Lower leg skin (tissue), 4 donors: ENCODE results near the gene RNF207. TPM values are rescaled to one million over a fixed set of nuclear protein-coding genes. Genes with fewer than 3 reads are reported as not detected.

Experiments
- DNase-seq, 2 donors: peaks; one replicate each; pipeline ENCODE4 v3.0.0-alpha.2; 2019; ENCODE audit warnings: low spot score in 2 of 2
- H3K4me3 ChIP-seq: fragments of 200-600 bp; sonication (generic); 2 replicates; pipeline ENCODE4 v1.5.1; 2017; ENCODE audit warnings: mild to moderate bottlenecking, low read depth; ENCODE audit not compliant: poor library complexity, severe bottlenecking
- CTCF ChIP-seq, 3 donors: fragments of 450-650 bp; IDR thresholded peaks; one replicate each; pipeline ENCODE4 v1.5.1; 2016; ENCODE audit warnings: antibody characterized with exemption in 3 of 3, mild to moderate bottlenecking in 3 of 3, moderate library complexity in 2 of 3
- POLR2A ChIP-seq, 2 donors: fragments of 450-650 bp; IDR thresholded peaks; one replicate each; pipeline ENCODE4 v1.6.1; 2016 to 2017; ENCODE audit warnings: antibody characterized with exemption in 2 of 2, mild to moderate bottlenecking in 1 of 2, moderate library complexity in 1 of 2
- WGBS, 2 donors: methylation state at CpG; one replicate each; pipeline ENCODE4 v1.1.5; 2018; 5-methylcytosine and 5-hydroxymethylcytosine counted together
- intact Hi-C: fragments of 100-400 bp; cut with DNase I; formaldehyde crosslinking; loops from one replicate; pipeline ENCODE4 v1.15.0; 2023; ENCODE audit warnings: low total_unique reads
- total RNA-seq, 4 donors: library from RNA; depleted of rRNA; stranded (reverse); fragments of >200 nt; gene quantifications; one replicate each; pipeline ENCODE4 v1.1.0, GENCODE V29; 2016

RNF207 gene
- total RNA-seq, 4 donors from 2014 or later, result 5.0 to 10.4 (median 7.7) TPM

GRCh38 chr1:6176779-6177178 lies 29.1 kb upstream of the RNF207 start:
- no peak for DNase-seq
- intact Hi-C loops, result no loop called here
- H3K4me3 ChIP-seq, result no peak overlapping the region
- 83 to 90% methylated on average over 5 of the region's 5 CpGs for WGBS, 2 donors
- TF ChIP-seq POLR2A (IDR thresholded peaks at IDR 0.05) (no peak), CTCF (IDR thresholded peaks at IDR 0.05) (no peak)

- TF ChIP-seq CTCF (IDR thresholded peaks at IDR 0.05) (no peak), POLR2A (IDR thresholded peaks at IDR 0.05) (no peak)
- WGBS, 2 donors, result 77 to 79% methylated on average over 18 of the region's 18 CpGs
- intact Hi-C loops, result no loop called here
- H3K4me3 ChIP-seq, result no peak overlapping the region
- no peak for DNase-seq
Measured at GRCh38 chr1:6177681-6178380, 28.1 kb upstream of the RNF207 start.

GRCh38 chr1:6178751-6179563 lies 27.0 kb upstream of the RNF207 start:
- DNase-seq, result no peak
- TF ChIP-seq POLR2A (IDR thresholded peaks at IDR 0.05) (no peak), CTCF (IDR thresholded peaks at IDR 0.05) (no peak)
- intact Hi-C loops, result no loop called here
- 3 to 5% methylated on average over 30 to 37 of the region's 51 CpGs for WGBS, 2 donors
- H3K4me3 ChIP-seq, result no peak overlapping the region

- no peak overlapping the region for H3K4me3 ChIP-seq
- no peak for DNase-seq
- WGBS, 2 donors, result 0% methylated on average over 32 of the region's 92 CpGs; no CpG with 5 or more reads in 1 of the 2 donors
- intact Hi-C loops, result loop anchor here (10.0 kb wide), 1 partner anchor 65 kb away; no protein-coding TSS in a partner anchor
- TF ChIP-seq CTCF (IDR thresholded peaks at IDR 0.05) (no peak), POLR2A (IDR thresholded peaks at IDR 0.05) (no peak)
Measured at GRCh38 chr1:6179564-6180175, 26.2 kb upstream of the RNF207 start.

GRCh38 chr1:6180268-6180706 lies 25.6 kb upstream of the RNF207 start, which contains the start of gene CHD5:
TSS of gene CHD5 (minus strand) at chr1:6180321. CDS start at chr1:6180023, 298 bp downstream.
- no peak for DNase-seq
- H3K4me3 ChIP-seq, result no peak within 1 kb of the TSS
- WGBS, 2 donors, result 0 to 4% methylated on average over 9 to 15 of the region's 57 CpGs
- TF ChIP-seq CTCF (IDR thresholded peaks at IDR 0.05) (no peak), POLR2A (IDR thresholded peaks at IDR 0.05) (no peak)
- intact Hi-C loops, result loop anchor here (10.0 kb wide), 1 partner anchor 65 kb away; no protein-coding TSS in a partner anchor
